Astrocyte (in vitro differentiated cells and primary cell): ENCODE results near the gene F12. TPM values are rescaled to one million over a fixed set of nuclear protein-coding genes. Genes with fewer than 3 reads are reported as not detected.
A peak's percentile ranks its signal among the peaks of the same experiment; 100 is the strongest.

Experiments used
- DNase-seq: peaks from one replicate; pipeline ENCODE4 v3.0.0-alpha.2; 2010; ENCODE audit warnings: low read depth
- FAIRE-seq: peaks from 2 replicates; lab custom pipeline; 2011; peaks lifted over from hg19 to GRCh38; lab: Jason Lieb, UNC
- H2AFZ ChIP-seq: 2 replicates; pipeline ENCODE4 v1.6.0; 2012; ENCODE audit warnings: low read depth, low read length, inconsistent platforms
- H3K27ac ChIP-seq: 2 replicates; pipeline ENCODE4 v1.5.1; 2011; ENCODE audit warnings: low read depth, low read length, inconsistent platforms
- H3K27me3 ChIP-seq: 2 replicates; pipeline ENCODE4 v1.6.0; 2011; ENCODE audit warnings: low read length, inconsistent platforms; ENCODE audit not compliant: insufficient read depth
- H3K36me3 ChIP-seq: 2 replicates; pipeline ENCODE4 v1.5.1; 2011; ENCODE audit warnings: low read length, inconsistent platforms; ENCODE audit not compliant: insufficient read depth
- H3K4me1 ChIP-seq: 2 replicates; pipeline ENCODE4 v1.5.1; 2011; ENCODE audit warnings: low read length, inconsistent platforms; ENCODE audit not compliant: insufficient read depth
- H3K4me2 ChIP-seq: 2 replicates; pipeline ENCODE4 v1.6.0; 2012; ENCODE audit warnings: low read length, inconsistent platforms
- H3K4me3 ChIP-seq: 2 replicates; pipeline ENCODE4 v1.5.1; 2011; ENCODE audit warnings: low read depth, mild to moderate bottlenecking, low read length, inconsistent platforms; ENCODE audit not compliant: insufficient read depth
- H3K79me2 ChIP-seq: 2 replicates; pipeline ENCODE4 v1.6.0; 2012; ENCODE audit warnings: mild to moderate bottlenecking, low read length, inconsistent platforms; ENCODE audit not compliant: insufficient read depth
- H3K9ac ChIP-seq: 2 replicates; pipeline ENCODE4 v1.6.0; 2012; ENCODE audit warnings: mild to moderate bottlenecking, low read length, inconsistent platforms
- H3K9me3 ChIP-seq: 2 replicates; pipeline ENCODE4 v1.5.1; 2012; ENCODE audit warnings: low read depth, mild to moderate bottlenecking, low read length, inconsistent platforms; ENCODE audit not compliant: insufficient read depth
- H4K20me1 ChIP-seq: 2 replicates; pipeline ENCODE4 v1.6.0; 2012; ENCODE audit warnings: low read length, inconsistent platforms; ENCODE audit not compliant: insufficient read depth
- H3K27ac Mint-ChIP-seq: one replicate; pipeline ENCODE4 v1.8.0; 2021; ENCODE audit warnings: mild to moderate bottlenecking, mixed read lengths; ENCODE audit not compliant: unreplicated experiment
- H3K27me3 Mint-ChIP-seq: one replicate; pipeline ENCODE4 v1.8.0; 2021; ENCODE audit warnings: low read depth, mixed read lengths; ENCODE audit not compliant: unreplicated experiment
- H3K36me3 Mint-ChIP-seq: one replicate; pipeline ENCODE4 v1.8.0; 2021; ENCODE audit warnings: low read depth, mixed read lengths; ENCODE audit not compliant: unreplicated experiment
- H3K4me1 Mint-ChIP-seq: one replicate; pipeline ENCODE4 v1.8.0; 2021; ENCODE audit warnings: low read depth, mixed read lengths; ENCODE audit not compliant: unreplicated experiment
- H3K4me3 Mint-ChIP-seq: one replicate; pipeline ENCODE4 v1.8.0; 2021; ENCODE audit warnings: mild to moderate bottlenecking, moderate library complexity, mixed read lengths; ENCODE audit not compliant: unreplicated experiment
- H3K9me3 Mint-ChIP-seq: one replicate; pipeline ENCODE4 v1.8.0; 2021; ENCODE audit warnings: mild to moderate bottlenecking, mixed read lengths; ENCODE audit not compliant: unreplicated experiment
- CTCF ChIP-seq: IDR thresholded peaks from 2 replicates; pipeline ENCODE4 v1.5.1; 2011; ENCODE audit warnings: low read depth, mild to moderate bottlenecking, inconsistent platforms, low read length, moderate library complexity; ENCODE audit not compliant: insufficient read depth
- EZH2 ChIP-seq: IDR thresholded peaks from 2 replicates; pipeline ENCODE4 v1.6.1; 2012; ENCODE audit warnings: mild to moderate bottlenecking, low read length, inconsistent platforms; ENCODE audit not compliant: insufficient read depth
- total RNA-seq: library from RNA; stranded (reverse); gene quantifications from 2 replicates; pipeline ENCODE4 v1.2.1, GENCODE V29; 2021

Gene F12
- total RNA-seq, 1 donor from 2014 or later: 3.0 TPM

GRCh38 chr5:177403792-177404640 is 5.3 kb downstream of the F12 start:
- Mint-ChIP-seq H3K9me3 (no peaks in the 10 kb centered on the region), H3K27ac (no peak overlapping the region), H3K27me3 (peaks cover 55% of the 10 kb centered on the region), H3K4me1 (no peaks in the 10 kb centered on the region), H3K4me3 (peak overlapping the region; percentile 76), H3K36me3 (no peaks in the 10 kb centered on the region)
- H3K27me3 ChIP-seq: peaks cover 38% of the 10 kb centered on the region
- H3K9me3 ChIP-seq: no peaks in the 10 kb centered on the region
- H3K27ac ChIP-seq: no peak overlapping the region
- FAIRE-seq (no peak), DNase-seq (peak; percentile 45)
- H3K36me3 ChIP-seq: no peaks in the 10 kb centered on the region
- TF ChIP-seq CTCF: no peak
- H3K4me3 ChIP-seq: peak overlapping the region; percentile 56
- H3K4me1 ChIP-seq: peaks cover 30% of the 10 kb centered on the region
- no peaks in the 10 kb centered on the region for H3K79me2 ChIP-seq
- peak overlapping the region; percentile 96 for H2AFZ ChIP-seq
- no peaks in the 10 kb centered on the region for H4K20me1 ChIP-seq
- H3K9ac ChIP-seq: peak overlapping the region; percentile 60
- H3K4me2 ChIP-seq: peak overlapping the region; percentile 99

GRCh38 chr5:177403102-177403791 is 6.1 kb downstream of the F12 start:
- H2AFZ ChIP-seq: peak overlapping the region; percentile 96
- peaks cover 30% of the 10 kb centered on the region for H3K4me1 ChIP-seq
- H3K79me2 ChIP-seq: no peaks in the 10 kb centered on the region
- H3K36me3 ChIP-seq: no peaks in the 10 kb centered on the region
- no peaks in the 10 kb centered on the region for H3K9me3 ChIP-seq
- H3K4me3 Mint-ChIP-seq: peak overlapping the region; percentile 84
- peaks cover 53% of the 10 kb centered on the region for H3K27me3 Mint-ChIP-seq
- peak overlapping the region; percentile 99 for H3K4me2 ChIP-seq
- peak overlapping the region; percentile 60 for H3K9ac ChIP-seq
- H3K27ac ChIP-seq: no peak overlapping the region
- FAIRE-seq (no peak), DNase-seq (no peak)
- H3K4me3 ChIP-seq: peak overlapping the region; percentile 56
- no peaks in the 10 kb centered on the region for H3K36me3 Mint-ChIP-seq
- H4K20me1 ChIP-seq: no peaks in the 10 kb centered on the region
- peaks cover 38% of the 10 kb centered on the region for H3K27me3 ChIP-seq
- no peaks in the 10 kb centered on the region for H3K9me3 Mint-ChIP-seq
- H3K4me1 Mint-ChIP-seq: no peaks in the 10 kb centered on the region
- TF ChIP-seq CTCF: no peak
- TF ChIP-seq EZH2: peak; percentile 80
- H3K27ac Mint-ChIP-seq: no peak overlapping the region
